GM19035 (cell line): ENCODE measurements around the gene ENDOG.
"Not testable (repeated sequence)": the region's sequence is repeated elsewhere in the genome, so short reads cannot be mapped to it uniquely, and the experiment has no call there.

Experiments
- ATAC-seq: cut with Tn5 transposase; IDR thresholded peaks from one replicate; pipeline ENCODE4 v1.9.1; 2021; ENCODE audit not compliant: unreplicated experiment

The ENDOG gene

GRCh38 chr9:128828267-128828666, 10.0 kb downstream of the ENDOG start:
- ATAC-seq = no peak

DNA sequence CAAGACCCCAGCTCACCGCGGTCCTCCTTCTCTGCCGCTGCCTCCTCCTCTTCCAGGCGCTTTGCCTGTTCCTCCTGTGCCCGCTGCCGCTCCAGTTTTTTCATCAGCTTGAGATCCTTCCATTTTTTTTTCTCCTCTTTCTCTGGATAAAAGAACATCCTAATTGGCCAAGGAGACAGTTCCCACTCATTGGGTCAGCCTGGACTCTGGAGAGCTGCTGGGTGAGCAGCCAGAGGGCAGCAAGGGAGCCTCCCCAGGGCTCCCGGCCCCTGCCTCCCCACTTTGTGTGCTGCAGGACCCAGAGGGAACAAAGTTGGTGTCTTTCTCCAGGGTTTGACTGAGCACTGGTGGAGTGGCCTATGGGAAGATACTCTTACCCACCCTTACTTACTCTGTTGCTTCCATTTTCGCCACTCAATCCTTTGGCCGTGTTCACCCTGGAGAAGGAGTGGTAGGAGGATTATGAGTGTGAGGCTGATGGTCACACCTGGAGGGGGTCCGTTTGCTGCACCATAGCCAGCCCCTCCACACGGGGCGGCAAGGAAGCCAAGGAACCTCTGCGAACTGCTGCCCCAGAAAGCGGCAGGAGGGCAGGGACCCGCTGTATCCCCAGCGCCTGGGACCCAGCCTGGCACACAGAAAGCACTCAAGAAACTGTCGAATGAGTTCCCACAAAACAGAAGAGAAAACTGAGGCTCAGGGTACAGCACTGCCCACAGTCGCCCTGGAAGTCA, 10.6 kb downstream of the ENDOG start:
- peak; percentile 4 for ATAC-seq

DNA sequence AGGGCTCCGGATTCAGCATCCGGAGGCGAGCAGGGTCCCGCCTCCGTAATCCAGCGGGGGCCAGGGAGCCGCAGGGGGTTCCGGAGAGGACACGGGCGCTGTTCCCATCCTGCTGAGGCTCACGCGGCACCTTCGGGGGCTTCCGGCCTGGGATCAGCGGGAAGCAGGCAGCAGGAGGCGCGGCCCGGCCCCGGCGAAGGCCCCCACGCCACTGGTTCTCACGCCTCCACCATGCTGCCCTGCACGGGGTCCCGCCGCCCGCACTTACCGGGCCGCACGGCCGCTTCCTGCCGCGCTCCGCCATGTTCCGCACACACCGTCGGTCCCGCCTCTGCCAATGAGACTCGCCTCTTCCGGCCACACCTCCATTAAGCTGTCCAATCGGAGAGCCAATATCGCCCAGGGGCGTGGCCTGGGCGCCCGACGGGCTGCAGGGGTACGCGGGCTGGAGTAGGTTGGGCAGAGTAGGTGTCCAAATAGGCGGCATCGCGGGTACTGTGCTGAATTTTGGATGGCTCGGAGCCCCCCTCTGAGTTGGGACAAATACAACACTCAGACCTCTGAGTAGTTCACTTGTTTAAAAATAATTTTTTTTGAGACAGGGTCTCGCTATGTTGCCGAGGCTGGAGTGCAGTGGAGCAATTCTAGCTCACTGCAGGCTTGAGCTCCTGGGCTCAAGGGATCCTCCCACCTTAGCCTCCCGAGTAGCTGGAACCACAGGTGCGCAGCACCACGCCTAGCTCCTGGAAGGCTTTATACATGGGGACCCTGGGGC, 11.4 kb downstream of the ENDOG start, which contains the start of gene SPOUT1:
Gene SPOUT1, minus strand, starts transcription at position 318 of the 775 bp plus-strand sequence. Its CDS starts 14 bp downstream, at position 304.
- peak; percentile 98 for ATAC-seq

DNA sequence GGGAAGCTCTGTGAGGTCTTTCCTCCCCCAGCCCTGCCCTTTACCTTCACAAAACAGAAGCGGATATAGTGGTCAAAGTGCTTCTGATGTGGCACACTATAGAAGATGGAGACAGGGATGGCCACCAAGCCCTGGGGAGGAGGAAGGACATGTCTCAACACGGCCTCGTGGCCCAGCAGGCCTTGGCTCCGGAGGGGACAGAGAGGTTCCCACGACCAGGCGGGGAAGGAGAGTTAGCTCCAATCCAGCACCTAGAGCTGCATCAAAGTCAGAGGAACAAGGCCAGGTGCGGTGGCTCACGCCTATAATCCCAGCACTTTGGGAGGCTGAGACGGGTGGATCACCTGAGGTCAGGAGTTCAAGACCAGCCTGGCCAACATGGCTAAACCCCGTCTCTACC, 15.4 kb downstream of the ENDOG start:
- no peak for ATAC-seq

DNA sequence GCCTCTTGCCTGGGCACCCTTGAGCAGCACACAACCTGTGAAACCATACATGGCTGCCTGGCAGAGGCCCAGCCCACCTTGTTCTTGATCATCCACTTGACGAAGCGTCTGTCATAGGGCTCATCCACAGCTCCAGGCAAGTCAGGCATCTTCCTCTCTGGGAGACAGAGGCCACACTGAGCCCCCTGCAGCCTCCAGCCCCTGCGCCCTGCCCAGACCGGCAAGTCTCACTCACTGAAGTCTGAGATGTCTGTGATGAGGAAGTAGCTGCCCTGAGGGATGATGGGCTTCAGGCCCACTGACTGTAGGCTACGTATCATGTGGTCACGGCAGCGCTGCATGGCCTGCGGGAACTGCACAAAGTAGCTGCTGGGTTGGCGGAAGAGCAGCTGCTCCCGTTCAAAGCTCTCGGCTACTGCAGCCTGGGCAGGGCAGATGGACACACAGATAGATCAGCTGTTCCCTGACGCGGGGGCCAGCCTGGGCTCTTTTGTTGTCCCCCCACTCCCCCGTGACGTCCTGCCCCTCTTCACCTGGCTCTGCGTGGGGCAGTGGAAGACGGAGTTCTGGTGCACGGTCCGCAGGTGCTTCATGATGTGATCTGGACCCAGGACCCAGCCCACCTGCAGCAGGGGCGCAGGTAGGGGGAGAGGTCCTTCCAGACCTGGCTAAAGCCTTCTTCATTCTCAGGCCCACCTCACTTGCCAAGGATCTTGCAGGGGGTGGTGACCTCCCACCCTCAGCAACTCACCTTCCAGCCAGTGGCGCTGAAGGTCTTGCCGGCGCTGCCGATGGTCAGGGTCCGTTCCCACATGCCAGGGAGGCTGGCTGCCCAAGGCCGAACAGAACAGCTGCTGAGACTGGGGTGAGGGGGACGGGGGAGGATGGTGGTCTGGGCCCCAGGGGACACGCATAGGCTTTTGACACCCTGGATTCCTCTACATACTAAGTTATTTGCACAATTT, 17.2 kb downstream of the ENDOG start:
- ATAC-seq = no peak

GRCh38 chr9:128836509-128837145, 18.3 kb downstream of the ENDOG start:
- no peak for ATAC-seq

- ATAC-seq = no peak
Observed at GRCh38 chr9:128838338-128838737, 20.0 kb downstream of the ENDOG start.

- ATAC-seq = no peak
Observed at GRCh38 chr9:128840524-128840923, 22.2 kb downstream of the ENDOG start.

DNA sequence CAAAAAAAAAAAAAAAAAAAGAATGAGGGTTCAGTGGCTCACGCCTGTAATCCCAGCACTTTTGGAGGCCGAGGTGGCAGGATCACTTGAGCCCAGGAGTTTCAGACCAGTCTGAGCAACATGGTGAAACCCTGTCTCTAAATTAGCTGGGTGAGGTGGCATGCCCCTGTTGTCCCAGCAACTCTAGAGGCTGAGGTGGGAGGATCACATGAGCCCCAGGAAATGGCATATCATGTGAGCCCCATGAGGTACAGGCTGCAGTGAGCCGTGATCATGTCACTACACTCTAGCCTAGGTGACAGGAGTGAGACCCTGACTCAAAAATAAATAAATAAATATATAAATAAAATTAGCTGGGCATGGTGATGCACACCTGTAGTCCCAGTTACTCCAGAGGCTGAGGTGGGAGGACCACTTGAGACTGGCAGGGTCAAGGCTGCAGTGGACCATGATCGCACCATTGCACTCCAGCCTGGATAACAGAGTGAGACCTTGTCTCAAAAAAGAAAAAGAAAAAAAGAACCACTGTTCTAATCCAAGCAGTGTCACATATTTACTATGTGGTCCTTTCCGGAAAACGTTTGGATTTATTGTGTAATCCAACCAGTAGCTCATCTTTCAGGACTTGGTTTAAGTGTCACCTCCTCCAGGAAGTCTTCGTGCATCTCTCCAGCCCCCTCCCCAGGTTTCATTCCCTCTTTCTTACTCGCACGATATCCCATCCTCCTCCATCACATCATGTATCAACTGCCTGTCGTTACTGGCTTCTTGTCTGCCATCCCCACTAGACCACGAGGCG, 23.6 kb downstream of the ENDOG start:
- no peak for ATAC-seq

GRCh38 chr9:128843171-128843570, 24.9 kb downstream of the ENDOG start:
- not testable (repeated sequence) for ATAC-seq

GRCh38 chr9:128845186-128845931, 27.1 kb downstream of the ENDOG start:
- ATAC-seq = no peak

GRCh38 chr9:128846680-128847030, 28.4 kb downstream of the ENDOG start:
- ATAC-seq = no peak

- ATAC-seq = no peak
Observed at GRCh38 chr9:128847803-128848202, 29.5 kb downstream of the ENDOG start.

GRCh38 chr9:128851024-128851423, 32.7 kb downstream of the ENDOG start:
- ATAC-seq = not testable (repeated sequence)

DNA sequence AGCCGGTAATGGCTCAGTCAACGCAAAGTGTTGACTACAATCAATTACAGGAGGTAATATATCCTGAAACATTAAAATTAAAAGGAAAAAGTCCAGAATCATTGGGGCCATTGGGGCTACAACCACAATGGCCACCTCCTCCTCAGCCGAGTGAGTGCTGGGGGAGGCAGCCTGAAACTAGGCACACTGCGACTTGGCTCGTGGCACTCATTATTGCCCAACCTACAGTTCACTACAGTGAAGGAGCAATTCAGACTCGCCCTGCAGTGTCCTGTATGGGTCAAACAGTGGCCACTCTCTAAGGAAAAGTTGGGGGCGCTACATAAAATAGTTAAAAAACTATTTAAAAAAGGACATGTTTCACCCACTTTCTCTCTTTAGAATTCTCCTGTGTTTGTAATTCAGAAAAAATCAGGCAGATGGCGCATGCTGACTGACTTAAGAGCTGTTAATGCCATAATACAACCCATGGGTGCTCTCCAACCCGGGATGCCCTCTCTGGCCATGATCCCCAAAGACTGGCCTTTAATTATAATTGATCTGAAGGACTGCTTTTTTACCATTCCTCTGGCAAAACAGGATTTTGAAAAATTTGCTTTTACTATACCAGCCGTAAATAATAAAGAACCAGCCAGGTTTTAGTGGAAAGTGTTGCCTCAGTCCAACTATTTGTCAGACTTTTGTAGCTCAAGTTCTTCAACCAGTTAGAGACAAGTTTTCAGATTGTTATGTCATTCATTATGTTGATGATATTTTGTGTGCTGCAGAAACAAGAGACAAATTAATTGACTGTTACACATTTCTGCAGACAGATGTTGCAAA, 33.7 kb downstream of the ENDOG start:
- ATAC-seq = not testable (repeated sequence)

DNA sequence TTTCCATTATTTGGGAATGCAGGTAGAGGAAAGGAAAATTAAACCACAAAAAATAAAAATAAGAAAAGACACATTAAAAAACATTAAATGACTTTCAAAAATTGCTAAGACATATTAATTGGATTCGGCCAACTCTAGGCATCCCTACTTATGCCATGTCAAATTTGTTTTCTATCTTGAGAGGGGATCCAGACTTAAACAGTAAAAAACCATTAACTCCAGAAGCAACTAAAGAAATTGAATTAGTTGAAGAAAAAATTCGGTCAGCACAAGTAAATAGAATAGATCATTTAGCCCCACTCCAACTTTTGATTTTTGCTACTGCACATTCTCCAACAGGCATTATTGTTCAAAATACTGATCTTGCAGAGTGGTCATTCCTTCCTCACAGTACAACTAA, 34.3 kb downstream of the ENDOG start:
- not testable (repeated sequence) for ATAC-seq

DNA sequence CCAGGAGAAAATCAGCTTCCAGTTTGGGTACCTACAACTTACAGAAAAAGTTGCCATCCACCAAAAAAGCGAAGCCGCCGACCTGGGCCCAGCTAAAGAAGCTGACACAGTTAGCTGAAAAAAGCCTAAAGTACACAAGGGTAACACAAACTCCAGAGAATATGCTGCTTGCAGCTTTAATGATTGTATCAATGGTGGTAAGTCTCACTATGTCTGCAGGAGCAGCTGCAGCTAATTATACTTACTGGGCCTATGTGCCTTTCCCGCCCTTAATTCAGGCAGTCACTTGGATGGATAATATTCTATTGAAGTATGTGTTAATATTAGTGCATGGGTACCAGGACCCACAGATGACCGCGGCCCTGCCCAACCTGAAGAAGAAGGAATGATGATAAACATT, 36.2 kb downstream of the ENDOG start:
- ATAC-seq = not testable (repeated sequence)

GRCh38 chr9:128858476-128858875, 40.2 kb downstream of the ENDOG start:
- ATAC-seq = not testable (repeated sequence)
